Activated CD4-positive, alpha-beta T cell treated with anti-CD3 and anti-CD28 coated beads, Interleukin-2, amount 50 U/mL, for 48 hours (primary cell): ENCODE results near the gene LMF1.

Source experiments
- DNase-seq, 2 experiments: peaks; one replicate each; pipeline ENCODE4 v3.0.0-alpha.2; 2020

LMF1 gene

DNA sequence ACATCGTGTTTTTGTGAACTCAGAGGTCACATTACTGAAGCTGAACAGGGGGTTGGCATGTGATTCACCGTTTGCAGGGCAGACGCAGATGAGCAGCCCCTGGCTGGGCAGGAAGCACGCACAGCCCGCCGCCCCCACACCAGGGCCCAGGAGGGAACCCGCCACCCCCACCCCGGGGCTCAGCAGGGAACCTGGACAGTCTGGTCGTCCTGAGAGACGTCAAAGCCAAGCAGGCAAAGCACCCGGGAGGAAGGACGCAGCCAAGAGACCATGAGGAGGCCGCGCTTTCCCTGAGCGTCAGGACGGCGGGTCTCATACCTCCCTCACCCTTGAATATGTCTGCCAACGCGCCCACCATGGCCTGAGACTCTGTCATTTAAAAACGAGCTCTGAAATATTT, 60.6 kb downstream of the LMF1 start:
- no peak for DNase-seq

DNA sequence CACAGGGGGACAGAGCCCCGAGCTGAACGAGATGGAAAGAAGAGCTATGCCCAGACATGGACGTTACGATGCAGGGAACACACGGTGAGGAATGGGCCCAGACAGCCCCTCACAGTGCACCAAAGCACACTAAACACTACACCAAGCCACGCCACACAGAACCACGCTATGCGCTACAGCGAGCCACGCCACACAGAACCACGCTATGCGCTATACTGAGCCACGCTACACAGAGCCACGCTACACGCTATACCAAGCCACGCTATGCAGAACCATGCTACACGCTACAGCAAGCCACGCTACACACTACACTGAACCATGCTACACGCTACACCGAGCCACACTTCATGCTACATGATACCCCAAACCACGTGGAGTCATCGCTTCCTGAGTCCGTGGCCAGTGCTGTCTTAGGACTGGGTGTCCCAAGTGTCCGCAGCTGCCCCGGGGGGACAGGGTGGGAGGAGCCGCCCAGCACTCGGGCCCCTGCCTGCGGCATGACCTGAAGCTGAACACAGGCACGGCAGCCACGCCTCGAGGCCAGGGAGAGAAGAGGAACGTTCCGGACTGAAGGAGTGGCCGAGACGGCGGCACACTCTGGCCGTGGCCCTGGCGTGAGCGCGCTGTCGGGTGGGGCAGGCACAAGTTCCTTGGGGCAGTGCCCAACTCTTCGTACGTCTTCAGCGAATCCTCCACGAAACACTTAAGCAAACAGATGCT, 61.3 kb downstream of the LMF1 start:
- DNase-seq = no peak

DNA sequence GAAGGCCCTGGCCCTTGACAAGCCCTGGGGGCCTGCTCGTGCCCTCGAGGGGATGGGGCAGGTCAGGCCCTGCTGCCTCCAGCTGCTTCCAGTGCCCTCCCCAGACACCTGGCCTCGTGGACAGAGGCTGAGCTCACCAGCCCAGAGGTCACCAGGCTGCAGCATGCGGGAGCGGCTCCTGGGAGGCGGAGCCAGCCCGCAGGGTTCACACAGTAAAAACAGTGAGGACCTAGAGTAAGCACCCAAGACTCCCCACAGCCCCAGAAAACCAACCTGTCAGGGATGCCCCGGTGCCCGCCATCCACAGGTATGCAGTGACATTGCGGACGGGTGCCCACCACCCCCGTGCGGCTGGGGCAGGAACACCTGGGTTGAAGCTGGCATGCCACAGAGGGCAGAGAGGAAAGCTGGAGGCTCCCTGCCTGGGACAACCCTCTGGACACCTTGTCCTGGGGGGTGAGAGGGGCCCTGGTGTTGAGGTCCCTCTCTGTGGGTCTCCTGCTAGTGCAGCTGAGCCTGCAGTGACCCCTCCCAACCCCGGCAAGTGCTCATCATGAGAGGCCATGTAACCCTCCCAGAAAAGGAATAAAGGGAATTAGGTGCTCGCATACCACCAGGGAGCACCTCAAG, 62.1 kb downstream of the LMF1 start:
- DNase-seq = no peak

DNA sequence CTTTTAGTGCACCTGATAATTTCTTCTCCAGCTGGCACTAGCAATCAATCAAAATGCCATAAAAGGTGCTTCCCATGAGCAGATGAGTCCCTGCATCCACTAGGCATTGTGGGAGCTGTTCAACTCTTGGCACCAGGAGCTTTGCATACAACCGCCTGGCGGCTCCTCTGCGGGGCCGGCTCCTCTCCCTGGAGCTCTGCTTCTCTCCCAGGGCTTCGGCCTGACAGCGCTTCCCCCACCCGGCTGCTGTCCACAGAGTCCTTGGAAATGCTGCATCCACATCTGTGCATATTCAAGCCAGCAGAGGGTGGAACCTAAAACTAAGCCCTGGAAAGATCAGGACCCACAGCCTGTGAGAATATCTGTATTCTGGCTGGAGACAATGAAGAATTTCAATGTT, 62.9 kb downstream of the LMF1 start:
- DNase-seq = no peak

DNA sequence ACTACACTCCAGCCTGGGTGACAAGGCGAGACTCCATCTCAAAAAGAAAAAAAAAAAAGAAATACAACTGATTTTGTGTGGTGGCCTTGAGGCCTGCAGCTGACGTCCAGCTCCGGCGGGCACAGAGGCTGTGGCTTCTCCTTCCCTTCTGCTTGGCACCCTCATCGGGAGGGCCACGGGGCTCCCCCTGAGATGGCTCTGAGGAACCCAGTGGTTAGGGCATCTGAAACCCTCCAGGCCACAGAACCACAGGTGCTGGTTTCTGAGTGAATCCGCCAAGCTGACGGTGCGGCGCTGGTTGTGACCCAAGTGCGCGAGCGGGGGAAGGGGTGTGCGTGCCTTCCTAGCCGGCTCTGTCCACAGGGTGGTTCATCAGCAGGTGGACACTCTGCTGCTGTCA, 63.4 kb downstream of the LMF1 start:
- no peak for DNase-seq

DNA sequence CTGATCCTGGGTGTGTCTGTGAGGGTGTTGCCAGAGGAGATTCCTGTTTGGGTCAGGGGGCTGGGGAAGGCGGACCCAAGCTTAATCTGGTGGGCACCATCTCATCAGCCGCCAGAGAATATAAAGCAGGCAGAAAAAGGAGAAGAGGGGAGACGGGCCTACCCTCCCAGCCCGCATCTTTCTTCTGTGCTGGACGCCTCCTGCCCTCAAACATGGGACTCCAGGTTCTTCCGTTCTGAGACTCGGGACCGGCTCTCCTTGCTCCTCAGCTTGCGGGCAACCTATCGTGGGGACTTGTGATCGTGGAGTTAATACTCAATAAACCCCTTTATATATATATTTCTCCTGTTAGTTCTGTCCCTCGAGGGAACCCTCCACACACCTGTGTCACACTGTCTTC, 64.5 kb downstream of the LMF1 start:
- no peak for DNase-seq

DNA sequence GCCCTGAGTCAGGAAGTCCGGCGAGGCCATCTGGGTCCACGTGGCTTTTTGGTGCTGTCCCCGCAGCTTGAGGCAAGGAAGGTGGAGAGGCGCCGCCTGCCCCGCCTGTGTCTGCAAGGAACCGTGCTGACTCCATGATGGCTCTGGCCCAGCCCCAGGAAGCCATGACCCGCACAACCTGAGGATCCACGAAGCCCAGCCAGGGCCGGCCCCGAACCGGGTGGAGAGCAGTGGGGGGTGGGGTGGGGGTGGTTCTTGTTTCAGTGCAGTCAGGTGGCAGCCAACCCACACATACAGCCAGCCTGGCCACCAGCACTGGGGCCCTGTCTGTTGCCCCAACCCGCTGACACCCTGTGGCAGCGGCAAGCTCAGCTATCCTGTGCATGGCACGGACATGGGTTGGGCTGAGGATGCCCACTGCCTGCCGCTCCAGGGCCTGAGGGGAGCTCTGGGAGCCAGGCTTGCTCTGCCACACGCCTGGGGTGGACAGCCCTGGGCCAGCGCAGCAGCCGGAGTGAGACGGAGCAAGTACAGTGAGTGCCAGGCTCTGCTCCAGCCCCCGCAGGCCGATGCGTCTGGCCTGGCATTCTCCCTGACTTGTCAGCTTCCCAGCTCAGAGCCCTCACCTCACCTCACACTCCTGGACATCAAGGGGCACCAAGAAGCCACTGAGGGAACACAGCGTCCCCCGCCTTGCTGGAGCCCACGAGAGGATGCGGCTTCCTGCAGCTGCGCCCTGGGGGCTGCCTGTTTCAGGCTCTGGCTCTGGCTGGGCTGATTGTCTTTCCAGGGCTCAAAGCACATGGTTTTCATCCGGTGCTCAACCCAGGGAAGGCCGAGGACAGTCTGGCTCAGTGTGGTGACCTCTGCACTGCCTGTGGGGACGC, 68.8 kb downstream of the LMF1 start:
- no peak for DNase-seq

DNA sequence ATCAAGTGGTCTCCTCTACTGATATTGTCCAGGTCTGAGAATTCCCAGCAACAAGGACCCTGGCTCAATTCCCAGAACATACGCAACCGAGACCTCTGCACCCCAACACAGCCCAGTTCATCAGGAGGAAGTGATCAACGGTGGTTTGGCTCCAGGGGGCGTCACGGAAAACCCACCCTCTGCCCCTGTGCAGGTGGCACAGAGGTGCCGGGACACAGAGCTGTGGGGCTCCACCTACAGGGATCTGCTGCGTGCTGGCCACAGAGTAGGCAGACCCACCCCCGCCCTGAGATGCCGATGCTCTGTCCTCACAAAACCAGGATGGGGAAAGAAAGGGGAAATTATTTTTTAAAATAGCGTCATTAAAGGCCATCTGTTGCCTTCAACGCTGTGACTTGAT, 69.6 kb downstream of the LMF1 start:
- no peak for DNase-seq

DNA sequence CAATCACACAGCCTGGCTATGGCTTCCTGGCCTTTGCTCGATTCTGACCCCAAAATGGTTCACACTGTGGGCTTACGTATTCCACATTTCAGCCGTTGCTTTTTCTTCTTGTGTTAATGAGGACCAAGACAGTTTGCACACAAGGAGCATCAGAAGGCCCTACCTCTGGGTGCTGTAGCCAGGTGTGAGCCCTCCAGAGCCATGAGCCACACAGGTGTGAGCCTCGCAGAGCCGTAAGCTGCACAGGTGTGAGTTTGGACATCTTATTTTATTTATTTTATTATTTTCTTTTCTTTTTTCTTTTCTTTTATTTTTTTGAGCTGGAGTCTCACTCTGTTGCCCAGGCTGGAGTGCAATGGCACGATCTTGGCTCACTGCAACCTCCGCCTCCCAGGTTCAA, 70.6 kb downstream of the LMF1 start:
- no peak for DNase-seq

DNA sequence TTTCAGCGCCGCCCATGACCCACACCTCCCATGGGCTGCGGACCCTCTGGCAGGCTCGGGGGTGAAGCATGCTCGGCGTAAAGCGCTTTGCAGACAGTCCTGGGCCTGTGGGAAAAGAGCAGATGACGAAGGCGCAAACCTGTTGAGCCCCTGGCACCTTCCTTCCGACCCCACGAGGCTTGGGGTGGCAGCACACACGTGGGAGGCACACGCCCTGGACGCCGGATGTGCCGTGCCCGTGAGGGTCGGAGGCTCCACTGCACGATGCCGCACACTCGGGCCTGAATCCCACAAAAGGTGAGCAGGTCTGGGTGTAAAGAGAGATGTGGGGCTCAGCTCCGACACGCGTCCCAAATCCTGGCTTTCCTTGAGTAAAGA, 71.1 kb downstream of the LMF1 start:
- no peak for DNase-seq

DNA sequence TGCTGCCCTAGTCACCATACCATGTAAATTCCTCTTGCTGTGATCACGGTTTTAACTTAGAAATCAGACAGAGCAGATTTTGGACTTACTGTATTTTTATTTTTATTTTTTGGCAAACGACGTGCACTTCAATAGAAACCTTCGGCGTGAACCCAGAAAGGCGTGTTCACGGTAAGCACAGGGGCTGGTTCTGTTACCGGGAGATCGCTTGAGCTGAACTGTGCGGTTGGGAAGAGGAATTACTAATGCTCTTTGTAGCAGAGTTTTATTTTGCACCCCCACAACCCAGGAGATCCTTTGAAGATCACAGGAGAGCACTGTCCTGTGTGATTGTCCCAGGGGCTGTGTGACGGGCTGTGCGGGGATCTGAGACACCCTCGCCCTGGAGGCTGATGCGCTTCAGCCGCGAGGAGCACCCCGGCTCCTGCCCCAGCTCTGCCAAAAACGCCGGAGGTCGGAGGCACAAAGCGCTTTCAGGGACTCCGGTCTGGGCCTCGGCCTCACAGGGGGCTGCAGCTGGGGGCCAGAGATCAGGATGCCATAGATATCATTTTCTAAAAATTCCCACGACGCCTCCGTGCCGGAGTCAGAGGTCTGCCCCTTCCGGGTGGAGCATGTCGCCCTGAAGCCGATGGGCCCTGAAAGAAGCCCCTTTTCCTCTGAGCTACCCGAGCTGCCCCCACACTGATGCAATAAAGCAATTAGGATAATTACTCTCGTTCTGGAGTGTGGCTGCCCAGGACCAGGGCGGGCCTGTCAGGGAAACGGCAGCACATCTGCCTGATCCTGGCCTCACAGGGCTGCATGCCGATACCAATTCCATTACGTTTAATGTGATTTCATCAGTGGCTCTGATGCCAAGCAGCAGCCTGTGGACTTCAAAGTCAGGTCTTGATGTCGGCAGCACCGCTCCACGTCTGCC, 71.8 kb downstream of the LMF1 start:
- DNase-seq = no peak

DNA sequence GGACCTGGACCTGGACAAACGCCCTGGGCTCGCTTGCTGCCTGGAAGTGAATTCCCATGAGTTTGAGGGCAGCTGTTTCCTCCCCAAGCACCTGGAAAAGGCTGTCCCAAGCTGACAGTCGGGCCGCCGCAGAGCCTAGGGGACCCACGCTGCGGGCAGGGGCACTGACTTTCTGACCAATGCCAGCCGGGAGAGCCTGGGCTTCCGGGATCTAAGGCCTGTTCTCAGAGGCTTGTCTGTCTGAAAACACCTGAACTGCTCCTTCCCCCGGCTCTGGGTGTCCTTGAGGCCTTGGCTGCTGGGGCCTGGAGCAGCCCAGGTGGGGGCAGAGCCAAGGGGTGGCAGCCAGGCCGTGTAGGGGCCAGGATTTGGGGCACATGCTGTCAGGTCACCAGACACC, 72.6 kb downstream of the LMF1 start:
- DNase-seq = no peak

DNA sequence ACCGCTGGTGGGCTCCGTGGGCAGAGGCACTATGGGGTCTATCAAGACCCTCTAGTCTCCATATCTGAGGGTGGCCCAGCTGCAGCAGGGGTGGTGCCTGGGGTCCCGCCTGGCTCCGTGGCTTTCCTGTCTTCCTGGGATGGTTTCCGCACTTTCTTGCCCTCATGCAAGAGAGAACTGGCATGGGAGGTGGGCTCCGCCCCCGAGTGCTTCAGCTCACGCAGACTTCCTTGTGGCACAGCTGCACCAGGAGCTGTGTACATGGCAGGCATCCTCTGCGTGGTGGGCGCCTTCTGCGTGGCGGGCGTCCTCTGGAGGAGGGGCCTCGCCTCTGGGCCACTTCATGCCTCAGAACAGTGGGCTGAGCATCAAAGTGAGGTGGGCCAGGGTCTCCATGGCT, 73.1 kb downstream of the LMF1 start:
- no peak for DNase-seq

DNA sequence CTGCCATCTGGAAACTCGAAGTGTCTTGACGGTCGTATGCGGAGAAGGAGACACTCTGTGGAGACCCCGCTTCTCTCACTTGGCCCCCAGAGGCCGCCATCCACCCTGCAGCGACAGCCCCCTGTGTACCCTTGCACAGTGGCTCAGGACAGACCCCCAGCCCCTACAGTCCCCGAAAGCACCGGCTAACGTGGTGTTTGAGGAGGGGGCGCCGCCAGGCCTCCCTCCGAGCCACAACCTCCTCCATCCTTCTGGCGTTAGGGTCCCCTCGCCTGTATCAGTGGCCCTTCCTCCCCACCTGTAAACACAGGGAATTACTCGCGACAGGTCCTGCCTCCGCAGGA, 73.6 kb downstream of the LMF1 start:
- DNase-seq = no peak

DNA sequence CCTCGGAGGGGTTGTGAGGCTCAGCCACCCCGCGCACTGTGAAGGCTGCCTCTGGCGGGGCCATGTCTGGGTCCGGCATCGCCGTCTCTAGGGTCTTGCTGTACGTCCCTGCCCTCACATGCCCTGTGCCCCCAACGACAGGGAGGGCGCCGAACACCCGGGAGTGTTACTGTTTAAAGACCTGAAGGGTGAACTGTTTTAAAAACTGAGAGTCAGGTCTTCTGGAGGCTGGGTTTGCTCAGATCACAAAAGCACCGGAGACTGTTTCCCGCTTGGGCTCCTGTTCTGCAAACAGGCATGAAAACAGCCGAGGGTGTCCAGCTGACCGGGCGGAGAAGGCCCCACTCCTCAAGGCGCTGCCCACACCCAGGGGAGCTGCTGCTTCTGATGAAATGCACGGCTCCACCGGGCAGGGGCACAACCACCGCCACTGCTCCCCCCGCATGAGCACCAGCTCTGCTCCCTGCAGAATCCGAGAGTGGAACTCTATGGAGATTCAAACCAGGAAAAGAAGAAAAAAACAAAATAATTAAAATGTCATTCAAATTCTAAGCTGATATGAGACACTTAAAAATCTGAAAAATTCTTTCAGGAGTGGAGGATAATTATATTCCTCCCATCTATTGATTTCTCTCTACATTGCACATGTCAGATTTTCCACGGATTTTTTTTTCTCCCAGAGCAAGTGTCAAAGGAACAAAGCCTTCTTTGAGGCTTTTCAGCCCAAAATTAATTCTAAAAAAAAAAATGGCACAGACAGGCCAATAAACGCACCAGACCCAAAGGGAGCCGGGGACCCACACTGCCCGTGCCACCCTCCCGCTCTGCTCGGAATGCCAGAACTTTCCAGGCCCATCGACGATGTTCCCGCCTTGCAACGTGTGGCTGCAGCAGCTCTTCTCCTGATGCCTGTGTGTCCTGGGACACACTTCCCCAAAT, 74.3 kb downstream of the LMF1 start:
- no peak for DNase-seq

DNA sequence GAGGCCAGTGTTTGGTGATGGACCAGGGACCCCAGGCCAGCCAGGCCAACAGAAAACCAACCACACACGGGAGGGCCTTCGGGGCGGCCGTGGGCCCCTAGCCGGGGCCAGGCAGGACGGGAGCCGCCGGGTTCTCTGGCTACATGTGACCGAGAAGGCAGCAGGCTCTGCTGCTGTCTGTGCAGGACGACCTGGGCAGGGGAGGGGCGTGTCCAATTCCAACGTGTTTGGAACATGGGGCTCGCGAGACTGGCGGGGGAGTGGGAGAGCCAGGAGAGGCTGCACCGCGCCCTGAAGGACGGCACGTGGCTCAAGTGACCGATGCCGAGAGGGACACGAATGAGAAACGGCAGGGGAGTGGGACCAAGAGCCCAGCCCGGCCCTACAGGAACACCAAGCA, 75.4 kb downstream of the LMF1 start:
- no peak for DNase-seq

DNA sequence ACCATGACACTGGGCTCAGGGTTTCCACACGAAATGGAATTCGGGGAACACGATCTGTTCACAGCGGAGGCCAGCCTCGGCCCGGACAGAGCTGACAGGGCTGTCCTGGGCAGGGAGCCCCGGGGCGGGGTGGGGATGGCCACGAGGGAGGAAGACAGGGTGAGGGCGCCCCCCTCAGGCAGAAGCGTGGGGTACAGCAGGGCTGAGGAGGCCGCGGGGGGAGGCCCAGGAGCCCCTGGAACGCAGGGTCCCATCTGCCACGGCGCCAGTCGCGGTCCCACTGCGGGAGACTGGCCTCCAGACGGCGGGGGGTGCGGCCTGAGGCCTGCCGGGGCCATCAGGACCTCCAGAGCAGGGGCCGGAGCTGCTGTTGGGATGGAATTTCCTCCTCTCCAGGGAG, 75.9 kb downstream of the LMF1 start:
- no peak for DNase-seq

DNA sequence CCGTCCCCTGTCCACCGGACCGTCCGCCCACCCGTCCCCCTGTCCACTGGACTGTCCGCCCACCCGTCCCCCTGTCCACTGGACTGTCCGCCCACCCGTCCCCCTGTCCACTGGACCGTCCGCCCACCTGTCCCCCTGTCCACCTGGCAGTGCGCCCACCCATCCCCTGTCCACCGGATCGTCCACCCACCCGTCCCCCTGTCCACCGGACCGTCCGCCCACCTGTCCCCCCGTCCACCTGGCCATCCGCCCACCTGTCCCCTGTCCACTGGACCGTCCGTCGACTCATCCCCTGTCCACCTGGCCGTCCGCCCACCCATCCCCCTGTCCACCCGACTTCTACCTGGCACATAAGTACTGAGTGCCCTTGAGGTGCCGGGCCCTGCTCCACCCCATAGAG, 76.6 kb downstream of the LMF1 start:
- no peak for DNase-seq

DNA sequence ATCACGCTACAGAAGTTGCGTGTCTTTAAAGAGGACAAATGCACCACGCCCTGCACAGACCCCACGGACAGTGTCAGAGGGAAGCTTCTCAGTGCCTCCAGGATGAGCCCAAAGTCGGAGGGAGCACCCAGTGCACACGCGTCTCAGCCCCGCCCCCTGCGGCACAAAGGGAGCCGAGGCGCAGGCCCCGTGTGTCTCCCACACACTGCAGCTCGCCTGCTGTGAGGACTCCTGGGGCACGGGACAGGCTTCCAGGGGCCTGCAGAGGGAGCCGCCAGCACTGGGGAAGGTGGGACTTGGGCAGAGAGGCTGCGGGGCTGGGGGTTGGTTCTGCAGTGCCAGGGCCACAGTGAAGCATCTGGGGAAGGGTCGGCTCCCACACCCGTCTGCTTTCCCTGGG, 77.4 kb downstream of the LMF1 start:
- DNase-seq = no peak

DNA sequence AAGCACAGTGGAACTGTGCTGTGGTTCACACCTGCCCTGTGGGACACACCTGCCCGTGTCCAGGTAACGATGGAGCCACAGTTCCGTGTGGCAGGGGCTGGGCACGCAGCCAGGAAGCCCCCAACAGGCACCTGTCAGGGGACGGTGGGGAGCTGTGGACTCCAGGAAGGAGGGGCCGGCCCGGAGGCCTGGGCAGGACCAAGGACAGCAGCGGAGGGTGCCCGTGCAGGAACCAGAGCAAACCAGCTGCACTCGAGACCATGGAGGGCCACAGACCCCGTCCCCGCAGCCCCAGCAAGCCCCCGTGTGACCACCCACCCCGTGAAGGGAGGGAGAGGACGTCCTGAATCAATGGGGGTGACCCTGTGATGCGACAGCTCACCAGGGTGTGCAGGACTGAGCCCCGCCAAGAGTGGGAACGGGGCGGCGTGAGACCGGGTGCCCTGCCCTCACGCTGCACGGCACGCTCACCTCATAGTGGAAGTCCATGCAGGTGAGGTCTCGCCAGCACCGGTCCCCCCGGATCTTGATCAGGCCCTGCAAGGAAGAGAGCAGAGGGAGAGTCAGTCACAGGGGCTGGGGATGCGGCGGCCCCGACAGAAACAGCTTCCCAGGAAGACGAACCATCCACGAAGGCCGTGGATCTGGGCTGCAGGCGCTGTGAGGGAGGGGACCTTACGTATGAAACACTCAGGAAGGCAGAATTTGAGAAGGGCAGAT, 78.1 kb downstream of the LMF1 start:
- DNase-seq = no peak

DNA sequence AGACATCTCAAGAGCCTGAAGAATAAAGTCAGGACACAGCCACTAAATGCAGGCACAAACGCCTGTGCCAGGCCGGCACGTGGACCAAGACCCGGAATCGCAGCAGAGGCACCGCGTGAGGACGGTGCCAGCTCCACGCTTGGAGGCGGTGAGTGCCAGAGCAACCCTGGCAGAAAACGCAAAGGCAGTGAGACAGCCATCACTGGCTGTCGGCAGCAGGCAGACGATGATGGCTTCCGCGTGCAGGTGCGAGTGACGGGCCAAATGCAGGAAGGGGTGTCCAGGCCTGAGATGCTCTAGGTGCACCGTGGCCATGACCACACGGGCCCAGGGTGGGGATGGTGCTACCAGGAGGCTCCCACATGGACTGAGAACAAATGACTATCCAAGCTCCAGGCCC, 78.8 kb downstream of the LMF1 start:
- no peak for DNase-seq
